Fibroblast of pulmonary artery (primary cell): ENCODE results near the gene RHOT1.
A peak's percentile ranks its signal among the peaks of the same experiment; 100 is the strongest.
"Not testable (repeated sequence)": the region's sequence is repeated elsewhere in the genome, so short reads cannot be mapped to it uniquely, and the experiment has no call there.

ENCODE experiments used
- DNase-seq: peaks from one replicate; pipeline ENCODE4 v3.0.0-alpha.2; 2010; ENCODE audit warnings: low read depth
- H3K4me3 ChIP-seq: replicated peaks from 2 replicates; pipeline ENCODE4 v1.5.1; 2011; ENCODE audit warnings: low read depth, mild to moderate bottlenecking, control low read depth, low read length, moderate library complexity
- CTCF ChIP-seq: IDR thresholded peaks from 2 replicates; pipeline ENCODE4 v1.5.1; 2011; ENCODE audit warnings: mild to moderate bottlenecking, control low read depth, low read length, inconsistent platforms; ENCODE audit errors: missing control alignments

The RHOT1 gene

GRCh38 chr17:32104158-32104557 is 38.1 kb upstream of the RHOT1 start:
- no peak for DNase-seq
- no peak overlapping the region for H3K4me3 ChIP-seq
- TF ChIP-seq CTCF, result no peak

GRCh38 chr17:32106471-32106981 is 35.8 kb upstream of the RHOT1 start:
- not testable (repeated sequence) for DNase-seq, H3K4me3 ChIP-seq

GRCh38 chr17:32107194-32107593 is 35.1 kb upstream of the RHOT1 start:
- not testable (repeated sequence) for DNase-seq, H3K4me3 ChIP-seq

GRCh38 chr17:32110596-32110995 is 31.7 kb upstream of the RHOT1 start:
- H3K4me3 ChIP-seq, result no peak overlapping the region
- no peak for DNase-seq
- no peak for TF ChIP-seq CTCF

- TF ChIP-seq CTCF, result peak; percentile 35
- peak; percentile 70 for DNase-seq
- no peak overlapping the region for H3K4me3 ChIP-seq
Measured at GRCh38 chr17:32111141-32111771, 31.0 kb upstream of the RHOT1 start.

GRCh38 chr17:32112416-32112815 is 29.9 kb upstream of the RHOT1 start:
- no peak for TF ChIP-seq CTCF
- H3K4me3 ChIP-seq, result no peak overlapping the region
- DNase-seq, result no peak

- no peak overlapping the region for H3K4me3 ChIP-seq
- no peak for TF ChIP-seq CTCF
- DNase-seq, result no peak
Measured at GRCh38 chr17:32114536-32114935, 27.8 kb upstream of the RHOT1 start.

GRCh38 chr17:32115546-32115945 is 26.8 kb upstream of the RHOT1 start:
- not testable (repeated sequence) for DNase-seq, H3K4me3 ChIP-seq

GRCh38 chr17:32116937-32117336 is 25.4 kb upstream of the RHOT1 start:
- DNase-seq, result no peak
- no peak overlapping the region for H3K4me3 ChIP-seq
- no peak for TF ChIP-seq CTCF
